HL-60 (cell line): ENCODE data around the gene NAPEPLD.
"Not testable (repeated sequence)": the region's sequence is repeated elsewhere in the genome, so short reads cannot be mapped to it uniquely, and the experiment has no call there.

Source experiments
- CTCF ChIP-seq: IDR thresholded peaks from one replicate; pipeline ENCODE4 v1.5.1; 2011; ENCODE audit warnings: low read length, control low read depth, inconsistent platforms; ENCODE audit not compliant: insufficient read depth
- GABPA ChIP-seq: IDR thresholded peaks from 2 replicates; pipeline ENCODE4 v1.6.1; 2012; ENCODE audit warnings: low read depth
- POLR2AphosphoS5 ChIP-seq: IDR thresholded peaks from 2 replicates; pipeline ENCODE4 v1.6.1; 2012; ENCODE audit warnings: low read depth
- REST ChIP-seq: IDR thresholded peaks from 2 replicates; pipeline ENCODE4 v1.6.1; 2012; ENCODE audit warnings: low read depth; ENCODE audit not compliant: insufficient replicate concordance
- SPI1 ChIP-seq: IDR thresholded peaks from 2 replicates; pipeline ENCODE4 v1.6.1; 2012; ENCODE audit warnings: low read depth, mild to moderate bottlenecking, borderline replicate concordance

- not testable (repeated sequence) for TF ChIP-seq POLR2AphosphoS5, CTCF, REST, SPI1, GABPA
Observed at GRCh38 chr7:103144754-103145153, 4.1 kb downstream of the NAPEPLD start.
